CD14-positive monocyte (primary cell): ENCODE measurements around the gene CCBE1. TPM values are rescaled to one million over a fixed set of nuclear protein-coding genes. Genes with fewer than 3 reads are reported as not detected.

ENCODE experiments used
- DNase-seq, 3 donors: peaks; one replicate each; pipeline ENCODE4 v3.0.0-alpha.2; 2011 to 2022
- H2AFZ ChIP-seq: 2 replicates; pipeline ENCODE4 v1.6.0; 2012; ENCODE audit warnings: mild to moderate bottlenecking, low read depth, low read length, inconsistent platforms; ENCODE audit not compliant: insufficient read depth, poor library complexity, severe bottlenecking
- H3K27ac ChIP-seq, 2 donors: 1 replicate in 1 of 2; 2 replicates in 1 of 2; pipeline ENCODE4 v1.5.1; 2012 to 2013; ENCODE audit warnings: low read length in 2 of 2, control low read depth in 1 of 2, inconsistent platforms in 1 of 2, low read depth in 1 of 2, mild to moderate bottlenecking in 1 of 2
- H3K27me3 ChIP-seq, 2 donors: one replicate each; pipeline versions ENCODE4 v1.6.0 to v1.6.1; 2011 to 2013; ENCODE audit warnings: low read length in 2 of 2; ENCODE audit not compliant: control insufficient read depth in 2 of 2, insufficient read depth in 2 of 2
- H3K36me3 ChIP-seq, 2 donors: replicated peaks in 1 of 2; 1 replicate in 1 of 2; 2 replicates in 1 of 2; pipeline versions ENCODE4 v1.5.1 to v1.6.1; 2012 to 2013; ENCODE audit warnings: low read length in 2 of 2, control low read depth in 1 of 2, inconsistent platforms in 1 of 2, mild to moderate bottlenecking in 1 of 2; ENCODE audit not compliant: insufficient read depth in 2 of 2, control insufficient read depth in 1 of 2
- H3K4me1 ChIP-seq, 2 donors: 1 replicate in 1 of 2; 2 replicates in 1 of 2; pipeline versions ENCODE4 v1.5.1 to v1.6.1; 2012 to 2013; ENCODE audit warnings: low read length in 2 of 2, control low read depth in 1 of 2, inconsistent platforms in 1 of 2, mild to moderate bottlenecking in 1 of 2, moderate library complexity in 1 of 2; ENCODE audit not compliant: insufficient read depth in 2 of 2, control insufficient read depth in 1 of 2
- H3K4me2 ChIP-seq: replicated peaks from 2 replicates; pipeline ENCODE3; 2012; ENCODE audit warnings: low read length, moderate library complexity, mild to moderate bottlenecking; ENCODE audit not compliant: poor library complexity, severe bottlenecking; ENCODE audit errors: extremely low read depth
- H3K4me3 ChIP-seq, 3 experiments: fragments of 200-600 bp in 1 of 3; sonication (generic) in 1 of 3; replicated peaks in 1 of 3; 1 replicate in 2 of 3; 2 replicates in 1 of 3; pipeline ENCODE4 v1.5.1; 2011 to 2013; ENCODE audit warnings: low read length in 3 of 3, mild to moderate bottlenecking in 3 of 3, control low read depth in 2 of 3, low read depth in 2 of 3, inconsistent platforms in 1 of 3, moderate library complexity in 1 of 3
- H3K79me2 ChIP-seq: 2 replicates; pipeline ENCODE4 v1.6.0; 2012; ENCODE audit warnings: mild to moderate bottlenecking, control low read depth, inconsistent platforms, low read length, moderate library complexity; ENCODE audit not compliant: insufficient read depth
- H3K9ac ChIP-seq: 2 replicates; pipeline ENCODE4 v1.6.0; 2017; ENCODE audit warnings: low read length, mild to moderate bottlenecking; ENCODE audit not compliant: insufficient read depth, poor library complexity, severe bottlenecking
- H3K9me3 ChIP-seq, 2 donors: replicated peaks in 1 of 2; 1 replicate in 1 of 2; 2 replicates in 1 of 2; pipeline versions ENCODE4 v1.5.1 to v1.6.1; 2012 to 2013; ENCODE audit warnings: low read length in 2 of 2, control low read depth in 1 of 2; ENCODE audit not compliant: control insufficient read depth in 1 of 2, insufficient read depth in 1 of 2
- H4K20me1 ChIP-seq: 2 replicates; pipeline ENCODE4 v1.6.0; 2012; ENCODE audit warnings: mild to moderate bottlenecking, low read length, control low read depth, moderate library complexity; ENCODE audit not compliant: insufficient read depth
- H3K27ac Mint-ChIP-seq, 7 donors: one replicate each; pipeline ENCODE4 v1.8.0; 2020; ENCODE audit warnings: mild to moderate bottlenecking in 7 of 7, mixed read lengths in 7 of 7, moderate library complexity in 6 of 7, inconsistent platforms in 2 of 7
- H3K27me3 Mint-ChIP-seq, 3 donors: one replicate each; pipeline ENCODE4 v1.8.0; 2021 to 2022; ENCODE audit warnings: low read depth in 3 of 3, mild to moderate bottlenecking in 3 of 3, mixed read lengths in 3 of 3, moderate library complexity in 3 of 3, inconsistent platforms in 1 of 3
- H3K36me3 Mint-ChIP-seq, 2 donors: one replicate each; pipeline ENCODE4 v1.8.0; 2020; ENCODE audit warnings: mixed read lengths in 2 of 2, inconsistent platforms in 1 of 2, mild to moderate bottlenecking in 1 of 2
- H3K4me1 Mint-ChIP-seq: one replicate; pipeline ENCODE4 v1.8.0; 2020; ENCODE audit warnings: mild to moderate bottlenecking, mixed read lengths
- H3K4me3 Mint-ChIP-seq, 2 donors: one replicate each; pipeline ENCODE4 v1.8.0; 2020; ENCODE audit warnings: mild to moderate bottlenecking in 2 of 2, mixed read lengths in 2 of 2, moderate library complexity in 1 of 2
- H3K9me3 Mint-ChIP-seq, 7 donors: one replicate each; pipeline ENCODE4 v1.8.0; 2020 to 2022; ENCODE audit warnings: mixed read lengths in 7 of 7, mild to moderate bottlenecking in 6 of 7, moderate library complexity in 6 of 7, inconsistent platforms in 2 of 7
- WGBS: methylation state at CpG from one replicate; pipeline ENCODE4 v1.1.5; 2013; ENCODE audit warnings: missing lambda C conversion rate; ENCODE audit not compliant: insufficient coverage; 5-methylcytosine and 5-hydroxymethylcytosine counted together
- intact Hi-C, 2 donors: fragments of 100-400 bp; cut with micrococcal nuclease; formaldehyde crosslinking; loops; one replicate each; pipeline versions ENCODE4 v1.15.0 to v1.15.1; 2023
- polyA plus RNA-seq, 3 donors: library from polyadenylated mRNA; depleted of rRNA in 1 of 3; unstranded in 2 of 3; stranded (reverse) in 1 of 3; fragments of 300-500 nt in 2 of 3; fragments of >200 nt in 1 of 3; fragmentation: Illumina TruSeq in 2 of 3; gene quantifications; 1 replicate in 2 of 3; 2 replicates in 1 of 3; pipeline ENCODE4 v1.2.3, GENCODE V29; 2012 to 2021
- TF ChIP-seq, protein P1 (sequence below): fragments of 200-600 bp; IDR thresholded peaks from one replicate; pipeline ENCODE4 v1.8.0; 2022; ENCODE audit warnings: antibody characterized with exemption, mild to moderate bottlenecking

The CCBE1 gene
- polyA plus RNA-seq, 3 donors: not detected

DNA sequence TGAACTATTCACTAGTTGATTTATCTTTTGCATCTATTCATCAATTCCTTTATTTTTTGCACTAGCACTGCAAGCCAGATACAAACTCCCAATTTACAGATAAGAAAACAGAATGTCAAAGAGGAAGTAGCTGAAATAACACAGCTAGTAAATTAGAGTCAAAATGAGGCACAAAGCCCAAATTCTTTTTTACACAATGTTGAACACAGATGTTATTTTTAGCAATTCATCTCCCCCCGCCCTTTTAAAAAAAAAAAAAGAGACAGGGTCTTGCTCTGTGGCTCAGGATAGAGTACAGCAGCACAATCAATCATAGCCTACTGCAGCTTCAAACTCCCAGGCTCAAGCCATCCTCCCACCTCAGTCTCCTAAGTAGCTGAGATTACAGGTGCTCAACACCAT is 127.8 kb downstream of the CCBE1 start:
- no peaks in the 10 kb centered on the region for H3K36me3 ChIP-seq

DNA sequence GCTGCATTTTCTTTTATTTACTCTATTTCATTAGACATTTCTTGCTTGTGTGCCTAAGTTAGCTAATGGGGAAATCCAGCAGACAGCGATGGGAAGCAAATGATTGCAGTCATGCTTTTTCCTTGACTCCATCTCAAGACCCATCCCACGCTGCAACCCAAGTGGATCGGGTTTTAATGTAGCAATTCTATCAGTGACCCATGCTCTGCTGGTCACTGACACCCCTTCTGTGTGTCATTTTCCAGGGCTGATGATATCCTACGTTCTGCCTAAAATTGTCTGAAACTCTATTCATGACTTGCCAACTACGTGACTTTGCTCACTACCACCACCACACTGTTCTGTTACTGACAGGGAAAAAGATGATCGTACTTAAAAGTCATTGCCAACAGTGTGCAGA is 129.8 kb downstream of the CCBE1 start:
- 100% methylated on average over 4 of the region's 6 CpGs for WGBS
- TF ChIP-seq, protein P1, sequence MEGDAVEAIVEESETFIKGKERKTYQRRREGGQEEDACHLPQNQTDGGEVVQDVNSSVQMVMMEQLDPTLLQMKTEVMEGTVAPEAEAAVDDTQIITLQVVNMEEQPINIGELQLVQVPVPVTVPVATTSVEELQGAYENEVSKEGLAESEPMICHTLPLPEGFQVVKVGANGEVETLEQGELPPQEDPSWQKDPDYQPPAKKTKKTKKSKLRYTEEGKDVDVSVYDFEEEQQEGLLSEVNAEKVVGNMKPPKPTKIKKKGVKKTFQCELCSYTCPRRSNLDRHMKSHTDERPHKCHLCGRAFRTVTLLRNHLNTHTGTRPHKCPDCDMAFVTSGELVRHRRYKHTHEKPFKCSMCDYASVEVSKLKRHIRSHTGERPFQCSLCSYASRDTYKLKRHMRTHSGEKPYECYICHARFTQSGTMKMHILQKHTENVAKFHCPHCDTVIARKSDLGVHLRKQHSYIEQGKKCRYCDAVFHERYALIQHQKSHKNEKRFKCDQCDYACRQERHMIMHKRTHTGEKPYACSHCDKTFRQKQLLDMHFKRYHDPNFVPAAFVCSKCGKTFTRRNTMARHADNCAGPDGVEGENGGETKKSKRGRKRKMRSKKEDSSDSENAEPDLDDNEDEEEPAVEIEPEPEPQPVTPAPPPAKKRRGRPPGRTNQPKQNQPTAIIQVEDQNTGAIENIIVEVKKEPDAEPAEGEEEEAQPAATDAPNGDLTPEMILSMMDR: no peak
- no peaks in the 10 kb centered on the region for H3K79me2 ChIP-seq

More for the DNA sequence above, 127.8 kb downstream of the CCBE1 start:
- no peak overlapping the region for H3K9ac ChIP-seq
- Mint-ChIP-seq H3K27me3 (no peaks in the 10 kb centered on the region), H3K4me3 (no peak overlapping the region), H3K4me1 (no peaks in the 10 kb centered on the region), H3K36me3 (no peaks in the 10 kb centered on the region), H3K27ac (no peak overlapping the region), H3K9me3 (peaks cover 0 to 8% (median 2%) of the 10 kb centered on the region in 7 donors)
- no CpG with 5 or more reads among the region's 1 CpG for WGBS
- no peaks in the 10 kb centered on the region for H4K20me1 ChIP-seq
- H3K27me3 ChIP-seq: no peaks in the 10 kb centered on the region
- H2AFZ ChIP-seq: no peak overlapping the region
- no peak for DNase-seq
- intact Hi-C loops: no loop called here
- H3K4me3 ChIP-seq: no peak overlapping the region
- H3K79me2 ChIP-seq: no peaks in the 10 kb centered on the region
- TF ChIP-seq, protein P1: no peak
- no peak overlapping the region for H3K27ac ChIP-seq
- H3K4me1 ChIP-seq: no peaks in the 10 kb centered on the region
- no peaks in the 10 kb centered on the region for H3K9me3 ChIP-seq
- H3K4me2 ChIP-seq: no peak overlapping the region

More for the DNA sequence above, 129.8 kb downstream of the CCBE1 start:
- Mint-ChIP-seq H3K27ac (no peak overlapping the region), H3K9me3 (peaks cover 0 to 13% (median 4%) of the 10 kb centered on the region in 7 donors), H3K36me3 (no peaks in the 10 kb centered on the region), H3K4me1 (no peaks in the 10 kb centered on the region), H3K27me3 (no peaks in the 10 kb centered on the region), H3K4me3 (no peak overlapping the region)
- Histone ChIP-seq H3K4me2 (no peak overlapping the region), H3K4me3 (no peak overlapping the region), H2AFZ (no peak overlapping the region), H3K9me3 (no peaks in the 10 kb centered on the region), H3K9ac (no peak overlapping the region), H3K4me1 (no peaks in the 10 kb centered on the region), H3K27ac (no peak overlapping the region), H3K27me3 (no peaks in the 10 kb centered on the region), H4K20me1 (no peaks in the 10 kb centered on the region), H3K36me3 (no peaks in the 10 kb centered on the region)
- intact Hi-C loops: no loop called here
- no peak for DNase-seq
